ENCODE data around the gene MUC5AC. TPM values are rescaled to one million over a fixed set of nuclear protein-coding genes. Genes with fewer than 3 reads are reported as not detected.

MUC5AC gene
- total and polyA plus RNA-seq, 4 donors, result not detected

GRCh38 chr11:1180947-1181391, 23.2 kb downstream of the MUC5AC start:
- Histone ChIP-seq H3K36me3 (ENCODE audit: control insufficient read depth in 4 of 4, insufficient read depth in 3 of 4, low read depth in 1 of 4, low read length in 3 of 4) (no peaks in the 10 kb centered on the region), H3K9ac (ENCODE audit: low read depth in 1 of 2, low read length in 2 of 2) (no peak overlapping the region), H3K4me3 (ENCODE audit: low read depth in 1 of 3, low read length in 3 of 3) (no peak overlapping the region), H3K27ac (ENCODE audit: low read depth in 1 of 2, low read length in 2 of 2) (no peak overlapping the region), H3K9me3 (ENCODE audit: control insufficient read depth in 4 of 4, low read length in 3 of 4) (peaks cover 0 to 2% (median 0%) of the 10 kb centered on the region in 4 donors), H3K4me1 (ENCODE audit: control insufficient read depth in 4 of 4, insufficient read depth in 4 of 4, low read length in 3 of 4) (no peaks in the 10 kb centered on the region), H3K27me3 (ENCODE audit: control insufficient read depth in 4 of 4, insufficient read depth in 4 of 4, low read length in 3 of 4) (peaks cover 0 to 2% (median 0%) of the 10 kb centered on the region in 4 donors)
- TF ChIP-seq, protein P1, sequence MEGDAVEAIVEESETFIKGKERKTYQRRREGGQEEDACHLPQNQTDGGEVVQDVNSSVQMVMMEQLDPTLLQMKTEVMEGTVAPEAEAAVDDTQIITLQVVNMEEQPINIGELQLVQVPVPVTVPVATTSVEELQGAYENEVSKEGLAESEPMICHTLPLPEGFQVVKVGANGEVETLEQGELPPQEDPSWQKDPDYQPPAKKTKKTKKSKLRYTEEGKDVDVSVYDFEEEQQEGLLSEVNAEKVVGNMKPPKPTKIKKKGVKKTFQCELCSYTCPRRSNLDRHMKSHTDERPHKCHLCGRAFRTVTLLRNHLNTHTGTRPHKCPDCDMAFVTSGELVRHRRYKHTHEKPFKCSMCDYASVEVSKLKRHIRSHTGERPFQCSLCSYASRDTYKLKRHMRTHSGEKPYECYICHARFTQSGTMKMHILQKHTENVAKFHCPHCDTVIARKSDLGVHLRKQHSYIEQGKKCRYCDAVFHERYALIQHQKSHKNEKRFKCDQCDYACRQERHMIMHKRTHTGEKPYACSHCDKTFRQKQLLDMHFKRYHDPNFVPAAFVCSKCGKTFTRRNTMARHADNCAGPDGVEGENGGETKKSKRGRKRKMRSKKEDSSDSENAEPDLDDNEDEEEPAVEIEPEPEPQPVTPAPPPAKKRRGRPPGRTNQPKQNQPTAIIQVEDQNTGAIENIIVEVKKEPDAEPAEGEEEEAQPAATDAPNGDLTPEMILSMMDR (IDR thresholded peaks at IDR 0.05; ENCODE audit: low read depth, low read length, missing input control), result no peak
- TF ChIP-seq HNF4A (conservative IDR thresholded peaks at IDR 0.05) (no peak), RAD21 (IDR thresholded peaks at IDR 0.05) (no peak), NR2F2 (IDR thresholded peaks at IDR 0.05) (no peak), YY1 (IDR thresholded peaks at IDR 0.05) (no peak), FOXA1 (IDR thresholded peaks at IDR 0.05) (no peak), RXRA (IDR thresholded peaks at IDR 0.05) (no peak), TAF1 (conservative IDR thresholded peaks at IDR 0.05) (no peak), SP1 (IDR thresholded peaks at IDR 0.05) (no peak), REST (IDR thresholded peaks at IDR 0.05) (no peak)
- TF ChIP-seq, protein P2, sequence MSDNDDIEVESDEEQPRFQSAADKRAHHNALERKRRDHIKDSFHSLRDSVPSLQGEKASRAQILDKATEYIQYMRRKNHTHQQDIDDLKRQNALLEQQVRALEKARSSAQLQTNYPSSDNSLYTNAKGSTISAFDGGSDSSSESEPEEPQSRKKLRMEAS (IDR thresholded peaks at IDR 0.05), result no peak
- 87% methylated on average over 29 of the region's 29 CpGs for WGBS
- no peak for DNase-seq (ENCODE audit: low spot score)

- peaks cover 0 to 2% (median 0%) of the 10 kb centered on the region in 4 donors for H3K9me3 ChIP-seq (ENCODE audit: control insufficient read depth in 4 of 4, low read length in 3 of 4)
- H3K9ac ChIP-seq (ENCODE audit: low read depth in 1 of 2, low read length in 2 of 2), result no peak overlapping the region
- TF ChIP-seq YY1 (IDR thresholded peaks at IDR 0.05) (no peak), NR2F2 (IDR thresholded peaks at IDR 0.05) (no peak), RAD21 (IDR thresholded peaks at IDR 0.05) (no peak), FOXA2 (IDR thresholded peaks at IDR 0.05) (no peak), FOXA1 (IDR thresholded peaks at IDR 0.05) (no peak), HNF4G (IDR thresholded peaks at IDR 0.05) (no peak), JUND (IDR thresholded peaks at IDR 0.05) (no peak), RXRA (IDR thresholded peaks at IDR 0.05) (no peak), TAF1 (conservative IDR thresholded peaks at IDR 0.05) (no peak), GABPA (IDR thresholded peaks at IDR 0.05 in 1 of 2, conservative IDR thresholded peaks at IDR 0.05 in 1 of 2) (no peak), SP1 (IDR thresholded peaks at IDR 0.05) (no peak), REST (IDR thresholded peaks at IDR 0.05) (no peak)
- TF ChIP-seq, protein P3, sequence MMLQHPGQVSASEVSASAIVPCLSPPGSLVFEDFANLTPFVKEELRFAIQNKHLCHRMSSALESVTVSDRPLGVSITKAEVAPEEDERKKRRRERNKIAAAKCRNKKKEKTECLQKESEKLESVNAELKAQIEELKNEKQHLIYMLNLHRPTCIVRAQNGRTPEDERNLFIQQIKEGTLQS (IDR thresholded peaks at IDR 0.05), result no peak
- no peak for DNase-seq (ENCODE audit: low spot score)
- no peaks in the 10 kb centered on the region for H3K36me3 ChIP-seq (ENCODE audit: control insufficient read depth in 4 of 4, insufficient read depth in 3 of 4, low read depth in 1 of 4, low read length in 3 of 4)
- no peak overlapping the region for H3K27ac ChIP-seq (ENCODE audit: low read depth in 1 of 2, low read length in 2 of 2)
- H3K27me3 ChIP-seq (ENCODE audit: control insufficient read depth in 4 of 4, insufficient read depth in 4 of 4, low read length in 3 of 4), result peaks cover 0 to 2% (median 0%) of the 10 kb centered on the region in 4 donors
- WGBS, result 78% methylated on average over 10 of the region's 10 CpGs
- H3K4me3 ChIP-seq (ENCODE audit: low read depth in 1 of 3, low read length in 3 of 3), result no peak overlapping the region
- H3K4me1 ChIP-seq (ENCODE audit: control insufficient read depth in 4 of 4, insufficient read depth in 4 of 4, low read length in 3 of 4), result no peaks in the 10 kb centered on the region
Measured at GRCh38 chr11:1181420-1181819, 23.7 kb downstream of the MUC5AC start.
